T-helper 1 cell treated with Interleukin-12 subunit alpha and Interleukin-12 subunit beta and Interleukin-4 antibody, amounts not matched to agents 30 ng/mL and 1 ng/mL, for 36 hours (primary cell): Measurements from ENCODE around the gene SLC4A1. TPM values are rescaled to one million over a fixed set of nuclear protein-coding genes. Genes with fewer than 3 reads are reported as not detected.

Experiments
- intact Hi-C: fragments of 100-400 bp; cut with micrococcal nuclease; formaldehyde crosslinking; loops from one replicate; pipeline ENCODE4 v1.15.1; 2024
- total RNA-seq: library from RNA; stranded (reverse); gene quantifications from 2 replicates; pipeline ENCODE4 v1.2.3, GENCODE V29; 2022

SLC4A1 gene
- total RNA-seq, 1 donor from 2014 or later: not detected

DNA sequence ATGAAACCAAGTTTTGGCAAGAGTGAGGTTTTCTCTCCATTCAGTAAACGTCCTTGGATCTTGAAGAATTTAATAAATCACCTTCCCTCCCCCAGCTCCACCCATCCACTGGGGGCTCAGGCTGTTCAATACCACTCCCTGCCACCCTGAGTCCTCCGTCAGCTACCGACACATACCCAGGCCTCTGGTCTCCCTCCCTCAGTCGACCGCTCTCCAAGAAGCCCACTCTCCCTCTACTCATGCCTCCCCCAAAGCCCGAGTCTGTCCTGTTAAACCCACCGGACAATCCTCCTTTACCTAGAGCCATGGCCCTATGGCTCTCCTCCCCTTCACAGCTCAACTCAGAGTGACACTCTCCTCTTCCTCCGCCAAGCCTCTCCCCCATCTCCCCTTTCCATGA lies 19.7 kb upstream of the SLC4A1 start:
- intact Hi-C loops: no loop called here

DNA sequence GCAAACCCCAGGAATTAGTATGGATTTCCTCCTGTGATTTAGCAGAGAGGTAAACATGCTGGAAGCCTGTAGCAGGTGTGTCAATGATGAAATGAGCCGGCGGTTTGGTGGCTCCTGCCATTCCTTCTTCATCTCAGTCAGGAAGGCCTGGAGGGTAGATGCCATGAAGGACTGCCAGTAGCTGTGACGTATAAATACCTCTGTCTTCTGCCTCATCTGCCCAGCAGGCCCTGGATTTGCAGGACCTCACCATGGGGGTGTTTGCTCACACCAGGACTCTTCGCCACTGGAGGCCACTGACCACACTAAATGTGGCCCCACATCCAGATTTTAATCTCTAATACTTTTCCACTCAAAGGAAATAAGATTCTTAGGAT lies 16.1 kb upstream of the SLC4A1 start:
- intact Hi-C loops: no loop called here

DNA sequence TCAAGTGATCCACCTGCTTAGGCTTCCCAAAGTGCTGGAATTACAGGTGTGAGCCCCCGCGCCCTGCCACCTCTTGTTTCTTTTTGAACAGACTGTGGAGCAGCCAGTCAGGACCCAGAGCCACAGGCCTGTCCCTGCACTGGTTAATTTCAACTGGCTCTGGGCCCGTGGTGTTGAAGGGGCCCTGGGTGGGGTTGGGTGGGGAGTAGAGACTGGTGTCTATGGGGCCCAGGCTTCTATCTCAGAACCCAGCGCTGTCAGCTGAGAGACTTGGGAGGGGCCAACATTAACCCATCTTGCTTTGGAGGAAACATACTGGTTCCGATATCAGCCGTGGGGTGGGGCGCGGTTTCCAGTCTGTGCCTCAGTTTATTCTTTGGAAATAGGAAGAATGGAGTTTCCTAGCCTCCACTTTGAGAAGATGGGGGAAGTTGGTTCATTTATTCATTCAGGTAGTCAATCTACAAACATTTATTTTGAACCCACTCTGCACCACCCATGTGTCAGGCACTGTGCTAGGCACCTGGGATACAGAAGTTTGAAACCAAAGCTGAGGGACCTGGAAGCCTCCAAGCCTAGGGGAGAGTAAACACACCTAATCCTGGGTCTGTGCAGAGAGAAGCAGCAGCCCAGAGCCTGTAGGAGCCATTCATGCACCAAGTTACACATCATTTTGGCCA lies 15.5 kb upstream of the SLC4A1 start:
- intact Hi-C loops: no loop called here

DNA sequence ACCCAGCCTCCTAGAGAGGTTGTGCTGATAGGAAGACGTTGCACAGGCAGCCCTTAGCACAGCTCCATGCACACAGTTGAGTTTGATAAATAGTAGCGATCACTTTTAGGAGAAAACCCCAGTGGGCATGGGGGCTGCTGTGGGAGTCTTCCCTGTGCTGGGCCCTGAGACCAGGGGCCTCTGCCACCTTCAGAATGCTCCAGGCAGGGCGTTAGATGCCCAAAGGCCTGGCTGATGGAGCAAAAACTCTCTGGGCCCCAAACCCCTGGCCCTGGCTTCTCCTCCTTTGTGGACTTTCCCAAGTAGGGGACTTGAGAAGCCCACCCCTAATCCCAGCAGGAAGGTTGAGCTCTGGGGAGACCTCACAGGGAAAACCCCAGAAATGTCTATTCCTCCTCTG lies 14.3 kb upstream of the SLC4A1 start:
- intact Hi-C loops: no loop called here

DNA sequence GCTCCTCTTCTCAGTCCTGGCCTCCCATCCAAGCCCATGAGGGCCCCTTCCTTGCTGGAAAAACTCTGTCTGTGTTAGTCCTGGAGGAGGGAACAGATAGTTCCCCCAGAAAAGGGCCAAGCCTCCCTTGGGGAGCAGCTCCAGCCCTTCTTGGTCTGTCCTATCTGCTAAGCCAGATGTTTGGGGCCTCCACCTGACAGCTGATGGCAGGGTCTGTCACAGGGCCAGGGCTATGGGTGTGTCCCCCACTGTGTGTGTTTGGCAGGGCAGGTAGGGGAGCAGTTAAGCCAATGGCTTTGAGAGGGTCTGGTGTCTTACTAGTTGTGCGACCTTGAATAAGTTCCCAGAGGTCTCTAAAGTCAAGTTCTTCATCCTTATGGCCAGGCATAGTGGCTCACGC lies 13.6 kb upstream of the SLC4A1 start:
- intact Hi-C loops: no loop called here

DNA sequence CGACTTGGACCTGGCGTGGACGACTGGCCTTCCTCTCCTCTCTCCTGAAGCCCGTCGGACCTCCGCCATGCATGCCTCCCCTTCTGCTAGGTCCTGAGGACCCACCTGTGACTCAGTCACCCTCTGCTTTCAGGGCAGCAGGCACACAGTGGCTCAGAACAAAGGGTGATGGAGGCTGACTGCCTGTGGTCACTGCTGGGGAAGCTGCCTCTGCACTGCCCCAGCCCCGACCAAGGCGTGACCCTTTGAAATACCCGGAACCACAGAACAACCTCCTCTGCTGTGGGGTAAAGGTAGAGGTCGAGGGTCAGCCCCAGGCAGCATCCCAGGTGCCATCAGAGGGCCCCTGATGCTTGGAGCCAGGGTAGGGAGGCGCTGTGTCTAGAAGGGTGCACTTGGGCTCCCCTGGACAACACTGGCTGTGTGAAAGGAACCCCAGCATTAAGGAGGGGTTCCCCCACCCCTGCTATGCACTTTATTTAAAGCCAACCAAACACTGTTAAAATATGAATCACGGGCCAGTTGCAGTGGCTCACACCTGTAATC lies 12.5 kb upstream of the SLC4A1 start:
- intact Hi-C loops: no loop called here

DNA sequence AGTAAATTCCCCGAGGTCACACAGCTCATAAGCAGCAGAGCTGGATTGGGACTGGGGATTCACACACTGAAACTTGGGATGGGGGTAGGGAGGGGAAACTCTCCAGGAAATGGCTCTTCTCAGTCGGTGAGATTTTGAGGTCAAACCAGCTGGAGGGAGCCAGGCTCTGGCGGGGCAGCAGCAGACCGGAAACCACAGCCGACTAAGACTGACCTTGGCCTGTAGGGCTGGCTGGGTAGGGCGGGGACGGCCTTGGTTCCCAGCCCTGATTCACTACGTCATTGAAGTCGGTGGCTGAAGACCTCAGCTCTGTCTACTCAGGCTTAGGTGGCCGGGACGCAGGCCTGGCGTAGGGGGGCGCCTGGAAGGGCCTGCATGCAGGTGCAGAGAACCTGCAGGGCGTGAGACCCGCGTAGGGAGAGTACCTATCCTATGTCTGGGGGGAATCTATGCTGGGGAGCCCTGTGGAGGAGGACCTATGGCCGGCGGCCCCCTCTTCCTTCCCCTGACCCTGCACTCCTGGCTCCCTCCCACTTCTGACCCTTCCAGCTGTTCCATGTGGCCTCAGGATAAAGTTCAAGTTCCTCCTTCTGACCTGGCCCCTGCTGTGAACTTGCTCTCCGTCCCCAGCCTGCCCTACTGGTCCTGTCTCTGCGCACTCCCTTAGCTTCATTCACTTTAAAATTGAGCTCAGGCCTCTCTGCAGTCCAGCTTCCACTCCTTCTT lies 11.9 kb upstream of the SLC4A1 start:
- intact Hi-C loops: no loop called here

DNA sequence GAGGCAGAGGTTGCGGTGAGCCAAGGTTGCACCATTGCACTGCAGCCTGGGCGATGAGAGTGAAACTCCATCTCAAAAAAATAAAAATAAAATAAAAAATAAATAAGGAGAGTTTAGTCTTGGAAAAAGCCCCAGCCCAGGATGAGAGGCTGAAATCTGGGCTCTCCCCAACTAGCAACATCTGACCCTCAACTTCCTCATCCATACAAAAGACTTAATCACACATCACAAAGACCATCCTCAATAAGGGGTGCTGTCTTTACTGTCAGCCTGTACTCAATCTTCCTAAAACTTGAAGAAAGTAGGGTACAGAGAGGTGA lies 11.4 kb upstream of the SLC4A1 start:
- intact Hi-C loops: no loop called here

DNA sequence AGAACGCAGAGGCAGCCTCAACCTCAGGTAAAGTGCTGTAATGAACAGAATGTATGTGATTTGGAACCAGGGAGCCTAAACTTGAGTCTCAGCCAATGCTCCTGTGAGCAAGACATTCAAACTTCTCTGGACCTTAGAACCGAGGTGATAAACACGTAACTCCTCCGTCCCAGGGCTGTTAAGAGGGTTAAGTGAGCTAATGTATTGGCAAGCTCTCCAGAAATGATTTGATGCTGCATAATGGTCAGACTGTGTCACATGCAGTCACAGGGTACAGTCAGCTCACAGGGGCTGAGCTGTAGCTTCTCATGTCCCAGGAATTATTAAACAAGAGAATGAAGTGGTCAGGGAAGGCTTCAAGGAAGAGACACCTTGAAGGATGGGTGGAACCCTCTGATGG lies 10.0 kb upstream of the SLC4A1 start:
- intact Hi-C loops: no loop called here

DNA sequence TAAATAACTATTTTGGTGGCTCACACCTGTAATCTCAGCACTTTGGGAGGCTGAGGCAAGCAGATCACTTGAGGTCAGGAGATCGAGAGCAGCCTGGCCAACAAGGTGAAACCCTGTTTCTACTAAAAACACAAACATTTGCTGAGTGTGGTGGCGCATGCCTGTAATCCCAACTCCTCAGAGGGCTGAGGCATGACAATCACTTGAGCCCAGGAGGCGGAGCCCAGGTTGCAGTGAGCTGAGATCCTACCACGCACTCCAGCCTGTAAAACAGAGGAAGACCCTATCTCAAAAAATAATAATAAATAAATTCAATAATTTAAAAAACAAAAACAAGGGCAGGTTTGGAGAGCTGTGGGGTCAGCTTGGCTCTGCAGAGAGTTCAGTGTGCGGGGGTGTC lies 5.7 kb upstream of the SLC4A1 start:
- intact Hi-C loops: no loop called here

DNA sequence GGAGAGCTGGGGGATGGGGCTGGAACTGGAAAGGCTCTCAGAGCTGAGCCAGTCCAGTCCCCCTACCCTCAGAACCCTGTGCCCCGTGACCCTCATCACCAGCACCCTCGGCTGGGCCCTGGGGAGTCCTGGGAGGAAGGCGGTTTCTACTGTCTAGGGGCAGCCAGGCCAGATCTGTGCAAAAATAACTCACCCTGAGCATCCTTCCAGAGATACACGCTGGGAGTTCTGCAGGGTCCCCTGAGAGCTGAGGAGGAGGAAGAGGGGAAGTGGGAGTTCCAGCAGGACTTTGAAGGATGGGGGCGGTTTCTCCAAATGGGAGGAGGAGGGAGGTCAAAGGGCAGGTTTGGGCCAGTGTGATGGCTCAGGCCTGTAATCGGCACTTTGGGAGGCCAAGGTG lies 5.0 kb upstream of the SLC4A1 start:
- intact Hi-C loops: no loop called here

DNA sequence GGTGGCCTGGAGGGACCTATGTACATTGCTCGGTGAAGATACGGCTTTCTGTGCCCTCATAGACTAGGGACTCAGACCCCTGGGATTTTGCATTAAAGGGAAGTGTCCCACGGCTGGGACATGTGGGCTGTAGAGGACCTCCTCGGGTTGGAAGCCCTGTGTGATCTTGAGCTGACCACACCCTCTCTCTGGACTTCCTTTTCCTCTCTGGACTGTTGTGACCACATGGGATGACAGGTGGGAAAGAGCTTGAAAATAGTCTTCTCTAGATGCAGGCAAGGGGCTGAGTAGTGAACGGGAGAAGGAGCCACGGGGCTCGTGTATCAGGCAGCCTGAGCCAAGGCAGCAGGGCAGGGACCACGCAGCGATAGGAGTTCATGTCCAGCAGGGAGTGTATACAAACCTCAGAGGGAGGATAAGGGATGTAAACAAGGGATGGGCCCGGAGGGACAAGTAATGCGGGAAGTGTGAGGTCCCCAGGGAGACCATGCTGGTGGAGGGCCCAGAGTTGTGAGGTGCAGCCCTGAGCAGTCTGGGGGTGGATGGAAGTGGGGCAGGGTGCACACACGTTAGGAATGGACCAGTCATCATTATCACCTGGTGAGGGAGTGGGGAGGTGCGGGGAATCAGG lies 4.5 kb upstream of the SLC4A1 start:
- intact Hi-C loops: no loop called here

DNA sequence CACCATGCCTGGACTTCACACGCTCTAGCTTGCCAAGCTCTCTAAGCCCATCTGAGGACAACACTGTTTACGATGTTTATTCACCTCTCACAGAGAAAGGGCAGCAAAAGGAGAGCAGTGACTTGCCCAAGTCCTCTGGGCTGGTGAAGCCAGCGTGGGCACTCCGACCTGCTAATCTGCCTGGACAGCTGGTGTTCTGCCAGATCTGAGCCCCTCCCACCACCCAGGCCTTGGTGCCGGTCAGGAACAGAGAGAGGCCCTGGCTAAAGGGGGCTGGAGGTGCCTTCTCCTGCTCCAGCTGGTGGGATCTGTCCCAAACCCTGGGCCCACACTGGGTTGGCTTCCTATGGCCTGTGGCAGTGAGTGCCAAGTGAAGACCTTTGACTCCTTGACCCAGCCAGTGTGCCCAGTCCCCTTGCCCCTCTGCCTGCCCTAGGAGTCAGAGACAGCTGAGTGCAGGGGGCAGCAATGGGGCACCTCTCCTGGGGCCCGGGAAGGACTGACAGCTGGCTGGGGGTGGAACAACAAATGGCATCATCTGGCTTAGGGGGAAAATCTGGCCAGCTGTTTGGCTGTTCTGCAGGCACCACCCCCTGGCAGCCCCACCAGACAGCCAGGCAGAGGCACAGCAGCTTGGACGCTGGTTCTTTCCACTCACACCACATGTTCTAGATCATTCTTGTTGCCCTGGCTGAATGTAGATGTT lies 1.8 kb upstream of the SLC4A1 start:
- intact Hi-C loops: no loop called here

DNA sequence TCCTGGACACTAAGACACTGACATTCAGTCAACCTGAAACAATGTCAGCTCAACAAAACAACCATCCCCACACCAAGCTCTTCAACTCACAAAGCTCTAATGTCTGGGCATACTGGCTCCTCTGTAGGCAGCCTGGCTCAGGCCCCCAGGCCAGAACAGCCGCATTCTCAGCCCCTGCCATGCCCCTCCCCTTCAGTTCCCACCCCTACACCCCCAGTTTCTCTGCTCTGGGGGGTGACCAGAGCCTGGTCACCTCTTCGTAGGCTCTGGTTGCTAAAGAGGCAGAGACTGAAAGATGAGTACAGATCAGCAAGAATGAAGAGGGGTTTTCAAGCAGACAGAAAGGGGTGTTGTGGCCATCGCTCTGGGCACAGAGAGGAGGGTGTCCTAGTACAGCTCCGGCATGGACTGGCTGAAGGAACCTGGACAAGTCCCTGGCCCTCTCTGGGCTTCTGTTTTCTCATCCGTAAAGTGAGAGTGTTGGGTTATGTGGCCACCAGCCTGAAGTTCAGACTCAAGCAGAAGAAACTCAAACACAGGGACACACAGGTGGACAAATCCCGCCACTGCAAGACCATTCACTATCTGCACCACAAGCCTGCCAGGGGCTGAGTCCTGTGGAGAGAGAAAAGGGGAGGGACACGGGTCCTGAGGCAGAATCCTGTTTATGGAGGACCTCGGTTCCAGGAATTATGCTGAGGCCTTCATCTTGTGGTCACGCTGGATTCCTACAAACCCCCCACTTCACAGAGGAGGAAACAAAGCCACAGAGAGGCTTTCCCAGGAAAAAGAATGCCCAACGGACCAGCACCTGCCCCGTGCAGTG lies 987 bp upstream of the SLC4A1 start:
- intact Hi-C loops: no loop called here

DNA sequence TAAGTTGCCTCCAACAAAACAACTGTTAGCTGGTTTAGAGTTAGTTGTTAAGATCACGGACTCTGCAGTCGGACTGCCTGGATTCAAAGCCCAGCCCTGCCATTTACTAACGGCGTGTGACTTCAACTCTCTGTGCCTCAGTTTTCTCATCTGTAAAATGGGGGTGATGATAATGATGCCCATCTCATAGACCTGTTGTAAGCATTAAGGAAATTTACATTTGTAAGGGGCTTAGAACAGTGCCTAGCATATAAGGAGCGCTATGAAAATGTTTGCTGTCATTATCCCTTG lies 825 bp downstream of the SLC4A1 start:
- intact Hi-C loops: no loop called here

DNA sequence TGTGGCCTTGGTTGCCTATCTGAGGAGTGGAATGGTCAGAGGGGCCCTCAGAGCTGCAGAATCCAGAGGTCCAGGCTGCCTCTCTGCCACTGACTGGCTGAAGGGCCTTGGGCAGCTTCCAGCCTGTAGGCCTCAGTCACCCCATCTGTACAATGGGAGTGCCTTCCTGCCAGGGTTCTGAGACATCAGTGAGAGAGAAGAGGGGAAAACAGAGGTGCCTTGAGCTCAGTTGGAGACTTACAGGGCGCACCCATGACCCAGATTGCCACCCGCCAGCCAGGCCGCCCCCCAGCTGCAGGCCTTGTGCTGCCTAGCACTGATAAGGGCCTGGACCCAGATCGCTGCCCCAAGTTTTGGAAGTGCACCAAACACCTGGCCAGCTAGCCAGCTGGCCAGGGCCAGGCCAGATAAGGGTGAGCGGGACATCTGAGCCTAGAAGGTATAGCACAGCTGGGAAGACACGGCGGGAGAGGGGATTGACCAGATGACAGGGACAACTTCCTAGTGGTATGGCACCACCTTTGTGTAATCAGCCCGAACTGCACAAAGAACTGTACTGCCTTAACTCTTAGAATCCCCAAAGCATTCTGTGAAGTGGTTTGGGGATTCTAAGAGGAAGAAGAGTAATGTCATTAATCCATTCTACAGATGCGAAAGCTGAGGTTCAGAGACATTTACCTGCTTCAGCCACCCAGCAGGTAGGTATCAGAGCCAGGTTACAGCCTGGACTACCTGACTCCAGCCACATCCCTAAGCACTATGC lies 1.4 kb downstream of the SLC4A1 start:
- intact Hi-C loops: no loop called here

DNA sequence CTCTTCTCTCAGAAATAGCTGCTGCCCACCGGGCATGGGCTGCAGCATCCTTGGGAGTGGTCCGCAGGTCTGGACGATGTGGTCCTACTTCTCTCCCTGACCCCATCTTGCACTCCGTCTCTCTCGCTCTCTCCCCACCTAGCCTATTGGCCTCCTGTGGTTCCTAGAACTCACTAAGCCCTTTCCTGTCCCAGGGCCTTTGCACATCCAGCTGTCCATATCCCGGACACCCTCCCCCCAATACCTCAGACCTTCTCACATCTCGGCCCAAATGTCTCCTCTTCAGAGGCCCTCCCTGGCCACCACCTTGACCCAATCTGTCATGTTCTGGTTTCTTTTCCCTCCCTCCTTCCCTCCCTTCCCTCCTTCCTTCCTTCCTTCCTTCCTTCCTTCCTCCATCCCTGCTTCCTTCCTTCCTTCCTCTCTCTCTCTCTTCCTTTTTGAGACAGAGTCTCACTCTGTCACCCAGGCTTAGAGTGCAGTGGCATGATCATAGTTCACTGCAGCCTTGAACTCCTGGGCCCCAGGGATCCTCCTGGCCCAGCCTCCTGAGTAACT lies 4.5 kb downstream of the SLC4A1 start:
- intact Hi-C loops: no loop called here

DNA sequence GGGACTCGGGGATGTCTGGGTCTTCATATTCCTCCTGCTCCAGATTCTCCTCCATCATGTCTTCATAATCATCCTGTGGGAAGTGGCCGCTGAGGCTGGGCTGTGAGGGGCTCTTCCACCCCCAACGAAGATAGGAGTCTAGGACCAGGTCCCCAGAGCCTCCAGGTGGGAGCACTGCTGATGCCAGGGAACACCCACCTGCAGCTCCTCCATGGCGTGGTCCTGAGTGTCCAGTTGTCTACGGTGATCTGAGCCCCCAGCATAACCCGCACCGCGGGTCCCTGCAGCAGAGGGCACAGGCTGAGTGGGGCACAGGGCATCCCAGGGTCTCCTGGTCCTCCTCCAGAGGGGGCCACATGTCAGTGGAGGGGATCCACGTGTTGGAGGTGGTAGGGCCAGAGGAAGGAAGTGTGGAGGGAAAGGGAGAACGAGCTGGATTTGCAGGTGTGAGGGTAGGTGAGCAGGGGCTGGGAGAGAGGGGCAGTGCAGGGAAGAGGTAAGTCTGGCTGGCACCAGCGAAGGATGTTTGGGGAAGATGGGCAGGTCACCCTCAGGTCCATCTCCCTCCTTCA lies 5.2 kb downstream of the SLC4A1 start:
- intact Hi-C loops: no loop called here

DNA sequence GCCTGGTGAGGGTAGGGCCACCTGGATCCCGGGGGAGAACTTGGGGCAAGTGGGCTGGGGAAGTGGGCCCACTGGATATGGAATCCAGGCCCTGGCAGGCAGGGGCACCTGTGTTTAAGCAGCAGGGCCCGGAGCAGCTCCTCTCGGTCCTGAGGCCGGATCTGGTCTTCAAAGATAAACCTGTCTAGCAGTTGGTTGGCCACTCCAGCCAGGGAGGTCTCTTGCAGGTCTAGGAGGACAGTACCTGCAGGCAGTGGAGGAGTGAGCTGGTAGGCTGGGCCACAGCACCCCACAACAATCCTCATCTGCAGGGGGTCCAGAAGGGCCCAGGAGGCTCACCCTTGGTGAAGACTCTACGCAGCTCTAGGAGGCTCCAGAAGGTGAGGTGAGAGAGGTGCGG lies 7.6 kb downstream of the SLC4A1 start:
- intact Hi-C loops: no loop called here

DNA sequence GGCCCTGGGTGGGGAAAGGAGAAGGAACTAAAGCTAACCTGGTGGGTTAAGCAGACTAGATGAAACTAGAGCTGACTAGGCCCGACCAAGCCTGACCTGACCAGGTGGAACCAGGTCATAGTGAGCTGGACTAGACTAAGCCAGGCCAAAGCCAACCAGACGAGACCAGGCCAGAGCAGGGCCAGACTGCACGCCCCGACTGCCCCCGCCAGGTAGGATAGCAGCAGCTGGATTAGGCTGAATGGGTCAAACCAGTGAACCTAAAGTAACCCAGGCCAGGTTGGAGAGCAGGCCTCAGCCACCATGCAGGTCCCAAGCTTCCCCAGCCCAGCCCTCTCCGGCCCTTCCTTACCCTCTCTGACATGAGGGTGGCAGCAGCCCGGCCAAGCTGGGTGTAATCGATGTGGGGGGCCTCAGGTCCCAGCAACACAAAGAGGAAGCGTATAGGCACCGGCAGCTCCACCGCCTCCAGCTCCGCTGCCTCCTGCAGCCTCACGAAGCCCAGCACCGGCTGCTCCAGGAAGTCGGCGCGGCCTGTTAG lies 9.1 kb downstream of the SLC4A1 start:
- intact Hi-C loops: no loop called here
